ENCODE measurements around the gene SIRT2. TPM values are rescaled to one million over a fixed set of nuclear protein-coding genes. Genes with fewer than 3 reads are reported as not detected.
"Not testable (repeated sequence)": the region's sequence is repeated elsewhere in the genome, so short reads cannot be mapped to it uniquely, and the experiment has no call there.

The SIRT2 gene
- polyA plus RNA-seq, 1 donor from 2014 or later = 102 TPM

DNA sequence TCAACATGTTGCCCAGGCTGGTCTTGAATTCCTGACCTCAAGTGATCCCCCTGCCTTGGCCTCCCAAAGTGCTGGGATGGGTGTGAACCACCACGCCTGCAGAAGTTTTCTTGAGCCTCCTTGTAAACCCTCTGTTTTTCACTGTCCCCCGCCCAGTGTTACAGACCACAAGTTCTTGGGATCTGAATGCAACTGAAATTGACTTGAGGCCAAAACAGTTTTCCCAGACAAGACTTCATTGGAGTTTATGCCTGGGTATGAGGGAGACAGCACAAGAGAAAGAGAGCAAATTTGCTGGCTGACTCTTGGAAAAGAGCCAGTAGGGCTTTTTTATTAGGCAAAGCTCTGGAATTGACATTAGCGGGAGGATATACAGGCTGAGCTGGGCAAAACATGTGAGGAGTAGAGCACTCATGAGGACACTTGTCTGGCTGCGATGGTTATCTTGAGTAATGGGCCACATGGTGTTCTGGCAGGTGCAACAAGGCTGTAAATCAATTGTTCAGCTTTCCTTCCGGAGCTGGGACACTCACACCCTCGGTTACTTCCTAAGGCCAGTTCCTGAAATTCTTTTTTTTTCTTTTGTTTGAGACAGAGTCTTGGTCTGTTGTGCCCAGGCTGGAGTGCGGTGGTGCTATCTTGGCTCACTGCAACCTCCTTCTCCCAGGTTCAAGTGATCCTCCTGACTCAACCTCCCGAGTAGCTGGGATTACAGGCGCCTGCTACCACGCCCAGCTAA, 36.9 kb downstream of the SIRT2 start:
- H3K36me3 ChIP-seq (ENCODE audit: insufficient read depth, low read length) = no peaks in the 10 kb centered on the region
- no peaks in the 10 kb centered on the region for H3K9me2 ChIP-seq (ENCODE audit: insufficient read depth, low read length)
- H3K79me2 ChIP-seq (replicated peaks; ENCODE audit: insufficient read depth, low read length) = no peaks in the 10 kb centered on the region
- H4K20me1 ChIP-seq (ENCODE audit: insufficient read depth) = no peaks in the 10 kb centered on the region
- H3F3A ChIP-seq (ENCODE audit: insufficient read depth, low read length, poor library complexity, severe bottlenecking) = no peaks in the 10 kb centered on the region
- H3K9me3 ChIP-seq (ENCODE audit: low read length) = no peaks in the 10 kb centered on the region
- no peak overlapping the region for H3K27ac ChIP-seq (ENCODE audit: low read length)
- no peak overlapping the region for H3K4me2 ChIP-seq (ENCODE audit: low read length)
- H3K27me3 ChIP-seq (ENCODE audit: insufficient read depth, low read depth, low read length) = no peaks in the 10 kb centered on the region
- TF ChIP-seq EZH2 (IDR thresholded peaks at IDR 0.05; ENCODE audit: borderline replicate concordance, insufficient read depth, low read length, poor library complexity, severe bottlenecking) = no peak
- TF ChIP-seq EP300 (conservative IDR thresholded peaks at IDR 0.05; ENCODE audit: poor library complexity, severe bottlenecking) = no peak
- no peak for TF ChIP-seq SMC3 (conservative IDR thresholded peaks at IDR 0.05; ENCODE audit: poor library complexity)
- no peak for TF ChIP-seq RAD21 (conservative IDR thresholded peaks at IDR 0.05)
- TF ChIP-seq MXI1 (conservative IDR thresholded peaks at IDR 0.05; ENCODE audit: poor library complexity, severe bottlenecking) = no peak
- TF ChIP-seq TAF1 (IDR thresholded peaks at IDR 0.05; ENCODE audit: low read depth) = no peak
- no peak for TF ChIP-seq POLR2AphosphoS5 (IDR thresholded peaks at IDR 0.05)
- TF ChIP-seq, protein P1, sequence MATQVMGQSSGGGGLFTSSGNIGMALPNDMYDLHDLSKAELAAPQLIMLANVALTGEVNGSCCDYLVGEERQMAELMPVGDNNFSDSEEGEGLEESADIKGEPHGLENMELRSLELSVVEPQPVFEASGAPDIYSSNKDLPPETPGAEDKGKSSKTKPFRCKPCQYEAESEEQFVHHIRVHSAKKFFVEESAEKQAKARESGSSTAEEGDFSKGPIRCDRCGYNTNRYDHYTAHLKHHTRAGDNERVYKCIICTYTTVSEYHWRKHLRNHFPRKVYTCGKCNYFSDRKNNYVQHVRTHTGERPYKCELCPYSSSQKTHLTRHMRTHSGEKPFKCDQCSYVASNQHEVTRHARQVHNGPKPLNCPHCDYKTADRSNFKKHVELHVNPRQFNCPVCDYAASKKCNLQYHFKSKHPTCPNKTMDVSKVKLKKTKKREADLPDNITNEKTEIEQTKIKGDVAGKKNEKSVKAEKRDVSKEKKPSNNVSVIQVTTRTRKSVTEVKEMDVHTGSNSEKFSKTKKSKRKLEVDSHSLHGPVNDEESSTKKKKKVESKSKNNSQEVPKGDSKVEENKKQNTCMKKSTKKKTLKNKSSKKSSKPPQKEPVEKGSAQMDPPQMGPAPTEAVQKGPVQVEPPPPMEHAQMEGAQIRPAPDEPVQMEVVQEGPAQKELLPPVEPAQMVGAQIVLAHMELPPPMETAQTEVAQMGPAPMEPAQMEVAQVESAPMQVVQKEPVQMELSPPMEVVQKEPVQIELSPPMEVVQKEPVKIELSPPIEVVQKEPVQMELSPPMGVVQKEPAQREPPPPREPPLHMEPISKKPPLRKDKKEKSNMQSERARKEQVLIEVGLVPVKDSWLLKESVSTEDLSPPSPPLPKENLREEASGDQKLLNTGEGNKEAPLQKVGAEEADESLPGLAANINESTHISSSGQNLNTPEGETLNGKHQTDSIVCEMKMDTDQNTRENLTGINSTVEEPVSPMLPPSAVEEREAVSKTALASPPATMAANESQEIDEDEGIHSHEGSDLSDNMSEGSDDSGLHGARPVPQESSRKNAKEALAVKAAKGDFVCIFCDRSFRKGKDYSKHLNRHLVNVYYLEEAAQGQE (IDR thresholded peaks at IDR 0.05; ENCODE audit: borderline replicate concordance) = no peak
- no peak for TF ChIP-seq CTCF (IDR thresholded peaks at IDR 0.05; ENCODE audit: poor library complexity, severe bottlenecking)
- H2AFZ ChIP-seq (ENCODE audit: low read depth, low read length) = no peak overlapping the region
- H3K9ac ChIP-seq (ENCODE audit: low read length) = no peak overlapping the region
- no peak overlapping the region for H3K4me3 ChIP-seq (ENCODE audit: low read length)

GRCh38 chr19:38861368-38861767, 38.0 kb downstream of the SIRT2 start:
- no peaks in the 10 kb centered on the region for H3K27me3 ChIP-seq (ENCODE audit: insufficient read depth, low read depth, low read length)
- H3K27ac ChIP-seq (ENCODE audit: low read length) = no peak overlapping the region
- no peak overlapping the region for H3K9ac ChIP-seq (ENCODE audit: low read length)
- H3K9me2 ChIP-seq (ENCODE audit: insufficient read depth, low read length) = no peaks in the 10 kb centered on the region
- no peaks in the 10 kb centered on the region for H4K20me1 ChIP-seq (ENCODE audit: insufficient read depth)
- no peaks in the 10 kb centered on the region for H3K36me3 ChIP-seq (ENCODE audit: insufficient read depth, low read length)
- H3K4me2 ChIP-seq (ENCODE audit: low read length) = no peak overlapping the region
- H3K9me3 ChIP-seq (ENCODE audit: low read length) = no peaks in the 10 kb centered on the region
- no peaks in the 10 kb centered on the region for H3K79me2 ChIP-seq (replicated peaks; ENCODE audit: insufficient read depth, low read length)
- H3K4me3 ChIP-seq (ENCODE audit: low read length) = no peak overlapping the region
- no peaks in the 10 kb centered on the region for H3F3A ChIP-seq (ENCODE audit: insufficient read depth, low read length, poor library complexity, severe bottlenecking)
- H2AFZ ChIP-seq (ENCODE audit: low read depth, low read length) = no peak overlapping the region
- TF ChIP-seq, protein P1 (IDR thresholded peaks at IDR 0.05; ENCODE audit: borderline replicate concordance) = no peak

GRCh38 chr19:38859631-38860204, 39.7 kb downstream of the SIRT2 start:
- H3K4me3 ChIP-seq (ENCODE audit: low read length); H3K9ac ChIP-seq (ENCODE audit: low read length); H4K20me1 ChIP-seq (ENCODE audit: insufficient read depth); H3K27ac ChIP-seq (ENCODE audit: low read length); H3K4me2 ChIP-seq (ENCODE audit: low read length); H3F3A ChIP-seq (ENCODE audit: insufficient read depth, low read length, poor library complexity, severe bottlenecking); H3K27me3 ChIP-seq (ENCODE audit: insufficient read depth, low read depth, low read length); H3K9me2 ChIP-seq (ENCODE audit: insufficient read depth, low read length); H3K79me2 ChIP-seq (replicated peaks; ENCODE audit: insufficient read depth, low read length); H3K36me3 ChIP-seq (ENCODE audit: insufficient read depth, low read length); H3K9me3 ChIP-seq (ENCODE audit: low read length); H2AFZ ChIP-seq (ENCODE audit: low read depth, low read length): not testable (repeated sequence)
